ENCODE results near the gene OSBPL1A.

GRCh38 chr18:24228667-24229041 lies 169.0 kb downstream of the OSBPL1A start:
- TF ChIP-seq, protein P1, sequence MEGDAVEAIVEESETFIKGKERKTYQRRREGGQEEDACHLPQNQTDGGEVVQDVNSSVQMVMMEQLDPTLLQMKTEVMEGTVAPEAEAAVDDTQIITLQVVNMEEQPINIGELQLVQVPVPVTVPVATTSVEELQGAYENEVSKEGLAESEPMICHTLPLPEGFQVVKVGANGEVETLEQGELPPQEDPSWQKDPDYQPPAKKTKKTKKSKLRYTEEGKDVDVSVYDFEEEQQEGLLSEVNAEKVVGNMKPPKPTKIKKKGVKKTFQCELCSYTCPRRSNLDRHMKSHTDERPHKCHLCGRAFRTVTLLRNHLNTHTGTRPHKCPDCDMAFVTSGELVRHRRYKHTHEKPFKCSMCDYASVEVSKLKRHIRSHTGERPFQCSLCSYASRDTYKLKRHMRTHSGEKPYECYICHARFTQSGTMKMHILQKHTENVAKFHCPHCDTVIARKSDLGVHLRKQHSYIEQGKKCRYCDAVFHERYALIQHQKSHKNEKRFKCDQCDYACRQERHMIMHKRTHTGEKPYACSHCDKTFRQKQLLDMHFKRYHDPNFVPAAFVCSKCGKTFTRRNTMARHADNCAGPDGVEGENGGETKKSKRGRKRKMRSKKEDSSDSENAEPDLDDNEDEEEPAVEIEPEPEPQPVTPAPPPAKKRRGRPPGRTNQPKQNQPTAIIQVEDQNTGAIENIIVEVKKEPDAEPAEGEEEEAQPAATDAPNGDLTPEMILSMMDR (conservative IDR thresholded peaks at IDR 0.05 in 1 of 2, IDR thresholded peaks at IDR 0.05 in 1 of 2; ENCODE audit: extremely low read depth in 1 of 2, insufficient read depth in 1 of 2, low read depth in 1 of 2, low read length in 2 of 2): no peak
- no peak for TF ChIP-seq EZH2 (IDR thresholded peaks at IDR 0.05; ENCODE audit: borderline replicate concordance, low read length)

Data from mammary epithelial cell (primary cell).